HCT116 (cell line): ENCODE measurements around the gene WDHD1. TPM values are rescaled to one million over a fixed set of nuclear protein-coding genes. Genes with fewer than 3 reads are reported as not detected.
A peak's percentile ranks its signal among the peaks of the same experiment; 100 is the strongest.

Experiments
- ATAC-seq: fragments of 200-7000 bp; cut with Tn5 transposase; 2 replicates; pipeline ENCODE4 v1.9.1; 2020; ENCODE audit warnings: mild to moderate bottlenecking, moderate library complexity
- BruUV-seq: library from RNA; stranded (reverse); fragments of 400-500 nt; replicated peaks from 2 replicates; lab custom pipeline; 2021; lab: Mats Ljungman, UMichigan
- CTCF ChIA-PET: fragments of 300-600 bp; sonication (Branson Sonifier 250); formaldehyde crosslinking; loops from one replicate; lab custom pipeline; 2021; ENCODE audit warnings: antibody characterized with exemption; lab: Charles Lee
- POLR2A ChIA-PET: fragments of 300-600, 350-600 bp; sonication (Branson Sonifier 250); formaldehyde crosslinking; loops from one replicate; lab custom pipeline; 2021; ENCODE audit warnings: antibody characterized with exemption; lab: Charles Lee
- RAD21 ChIA-PET, 2 experiments: fragments of 300-600 bp; sonication (Branson Sonifier 250); formaldehyde crosslinking; loops; one replicate each; lab custom pipeline; 2023; ENCODE audit warnings: low total read pairs in 2 of 2; ENCODE audit not compliant: uncharacterized antibody in 2 of 2, unreplicated experiment in 2 of 2, low non-redundant PET in 1 of 2; lab: Charles Lee
- DNase-seq: peaks from one replicate; pipeline ENCODE4 v3.0.0-alpha.2; 2010; ENCODE audit warnings: low read depth, low spot score
- H2AFZ ChIP-seq: fragments of 200-600 bp; shearing (Covaris generic), sonication (generic); 2 replicates; pipeline ENCODE4 v1.6.1; 2017; ENCODE audit warnings: low read depth, mixed run types, mixed read lengths, antibody characterized with exemption, low read length; ENCODE audit not compliant: poor library complexity, severe bottlenecking
- H3K27ac ChIP-seq: 2 replicates; pipeline ENCODE4 v1.5.1; 2012; ENCODE audit warnings: low read depth, low read length
- H3K27me3 ChIP-seq: fragments of 200-600 bp; sonication (generic); 2 replicates; pipeline ENCODE4 v1.6.1; 2016; ENCODE audit warnings: mixed run types, low read length, mixed read lengths; ENCODE audit not compliant: insufficient read depth
- H3K36me3 ChIP-seq, 2 experiments: fragments of 200-500 bp in 1 of 2; fragments of 200-600 bp in 1 of 2; sonication (Bioruptor generic) in 1 of 2; sonication (generic) in 1 of 2; 2 replicates each; pipeline versions ENCODE4 v1.5.1 to v1.6.1; 2014 to 2016; ENCODE audit warnings: low read length in 2 of 2, inconsistent platforms in 1 of 2, mixed read lengths in 1 of 2, mixed run types in 1 of 2; ENCODE audit not compliant: insufficient read depth in 2 of 2, control insufficient read depth in 1 of 2
- H3K4me1 ChIP-seq, 2 experiments: fragments of 200-600 bp in 1 of 2; sonication (generic) in 1 of 2; 2 replicates each; pipeline versions ENCODE4 v1.5.1 to v1.6.1; 2012 to 2017; ENCODE audit warnings: low read length in 2 of 2, inconsistent platforms in 1 of 2, mild to moderate bottlenecking in 1 of 2, mixed read lengths in 1 of 2, mixed run types in 1 of 2, moderate library complexity in 1 of 2; ENCODE audit not compliant: insufficient read depth in 2 of 2, control insufficient read depth in 1 of 2
- H3K4me2 ChIP-seq: fragments of 200-600 bp; sonication (generic); 2 replicates; pipeline ENCODE4 v1.6.1; 2017; ENCODE audit warnings: mixed run types, low read length, mixed read lengths
- H3K4me3 ChIP-seq, 2 experiments: fragments of 200-600 bp in 1 of 2; sonication (generic) in 1 of 2; replicated peaks in 1 of 2; 2 replicates each; pipeline ENCODE4 v1.5.1; 2011 to 2016; ENCODE audit warnings: low read length in 2 of 2, control low read depth in 1 of 2, low read depth in 1 of 2, mild to moderate bottlenecking in 1 of 2, mixed read lengths in 1 of 2, mixed run types in 1 of 2
- H3K79me2 ChIP-seq: fragments of 200-600 bp; sonication (generic); 2 replicates; pipeline ENCODE4 v1.6.1; 2017; ENCODE audit warnings: mild to moderate bottlenecking, mixed run types, low read length, moderate library complexity, mixed read lengths; ENCODE audit not compliant: insufficient read depth
- H3K9ac ChIP-seq: fragments of 200-600 bp; sonication (generic); 2 replicates; pipeline ENCODE4 v1.6.1; 2016; ENCODE audit warnings: low read length, mixed read lengths
- H3K9me2 ChIP-seq: fragments of 200-600 bp; sonication (generic), shearing (Covaris generic); 2 replicates; pipeline ENCODE4 v1.6.1; 2017; ENCODE audit warnings: mixed run types, mild to moderate bottlenecking, moderate library complexity; ENCODE audit not compliant: insufficient read depth
- H3K9me3 ChIP-seq, 2 experiments: fragments of 200-500 bp in 1 of 2; fragments of 200-600 bp in 1 of 2; sonication (Bioruptor generic) in 1 of 2; sonication (generic) in 1 of 2; 2 replicates each; pipeline ENCODE4 v1.6.1; 2014 to 2017; ENCODE audit warnings: low read length in 2 of 2, mixed read lengths in 2 of 2, inconsistent platforms in 1 of 2, low read depth in 1 of 2, mild to moderate bottlenecking in 1 of 2, mixed run types in 1 of 2, moderate library complexity in 1 of 2; ENCODE audit not compliant: control insufficient read depth in 1 of 2, insufficient read depth in 1 of 2
- H4K20me1 ChIP-seq: fragments of 200-600 bp; sonication (generic), shearing (Covaris generic); 2 replicates; pipeline ENCODE4 v1.6.1; 2017; ENCODE audit warnings: mixed run types, mild to moderate bottlenecking, moderate library complexity; ENCODE audit not compliant: insufficient read depth
- CEBPB ChIP-seq: IDR thresholded peaks from 2 replicates; pipeline ENCODE4 v1.6.1; 2012; ENCODE audit warnings: low read depth
- CTCF ChIP-seq, 3 experiments: fragments of 200-600 bp in 1 of 3; sonication (generic) in 1 of 3; IDR thresholded peaks in 2 of 3; conservative IDR thresholded peaks in 1 of 3; 2 replicates each; pipeline ENCODE4 v1.5.1; 2012 to 2017; ENCODE audit warnings: low read depth in 2 of 3, low read length in 2 of 3, antibody characterized with exemption in 1 of 3, borderline replicate concordance in 1 of 3, control low read depth in 1 of 3, mild to moderate bottlenecking in 1 of 3, mixed read lengths in 1 of 3, mixed run types in 1 of 3, moderate library complexity in 1 of 3; ENCODE audit not compliant: insufficient read depth in 1 of 3
- RAD21 ChIP-seq: IDR thresholded peaks from 2 replicates; pipeline ENCODE4 v1.6.1; 2012; ENCODE audit warnings: low read depth, mild to moderate bottlenecking
- SIN3A ChIP-seq: IDR thresholded peaks from 2 replicates; pipeline ENCODE4 v1.6.1; 2012; ENCODE audit warnings: low read depth
- intact Hi-C: fragments of 100-400 bp; cut with micrococcal nuclease; formaldehyde crosslinking; loops from 2 replicates; pipeline ENCODE4 v1.10.0; 2022
- total RNA-seq: library from RNA; stranded (reverse); gene quantifications from one replicate; pipeline ENCODE4 v1.2.1, GENCODE V29; 2021; ENCODE audit not compliant: unreplicated experiment

Gene WDHD1
- total RNA-seq, 1 experiment from 2014 or later: 44.3 TPM

- DNase-seq (no peak), ATAC-seq (no peak)
- H3K4me1 ChIP-seq: no peaks in the 10 kb centered on the region
- H3K4me3 ChIP-seq: no peak overlapping the region
- intact Hi-C loops: no loop called here
- H3K79me2 ChIP-seq: no peaks in the 10 kb centered on the region
- ChIA-PET POLR2A (no interaction called here), RAD21 (no interaction called here), CTCF (interaction anchor here (0.6 to 1.2 kb wide), 4 partner anchors 9 to 418 kb away, joined by 3 to 4 read pairs (median 4); no protein-coding TSS in a partner anchor)
- no peak overlapping the region for H3K4me2 ChIP-seq
- no peaks in the 10 kb centered on the region for H3K9me3 ChIP-seq
- no peak overlapping the region for H3K27ac ChIP-seq
- H3K36me3 ChIP-seq: peaks cover 9 to 19% of the 10 kb centered on the region in 2 experiments
- no TSS peak for BruUV-seq
- TF ChIP-seq CTCF (IDR thresholded peaks at IDR 0.05 in 2 of 3, conservative IDR thresholded peaks at IDR 0.05 in 1 of 3; ENCODE audit: borderline replicate concordance in 1 of 3, insufficient read depth in 1 of 3, low read depth in 2 of 3, low read length in 2 of 3): peak in 1 of 3 experiments; percentile 29; a peak in 2 of 6 replicates
- TF ChIP-seq SIN3A: no peak
- no peak overlapping the region for H2AFZ ChIP-seq
- H3K27me3 ChIP-seq: no peaks in the 10 kb centered on the region
- H4K20me1 ChIP-seq: no peaks in the 10 kb centered on the region
- H3K9me2 ChIP-seq: no peaks in the 10 kb centered on the region
- no peak overlapping the region for H3K9ac ChIP-seq
Measured at GRCh38 chr14:54981698-54982097, 45.2 kb downstream of the WDHD1 start.

DNA sequence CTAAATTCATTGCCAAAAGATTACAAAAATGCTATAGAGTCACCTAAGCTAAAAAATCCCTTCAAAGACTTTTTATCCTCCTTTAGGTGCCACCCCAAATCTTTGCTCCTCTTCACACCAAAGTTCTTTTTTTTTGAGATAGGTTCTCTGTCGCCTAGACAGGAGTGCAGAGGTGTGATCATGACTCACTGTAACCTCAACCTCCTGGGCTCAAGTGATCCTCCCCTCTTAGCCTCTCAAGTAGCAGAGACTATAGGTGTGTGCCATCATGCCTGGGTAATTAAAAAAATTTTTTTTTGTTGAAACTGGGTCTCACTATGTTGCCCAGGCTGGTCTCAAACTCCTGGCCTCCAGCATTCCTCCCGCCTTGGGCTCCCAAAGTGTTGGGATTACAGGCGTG is 47.9 kb downstream of the WDHD1 start:
- ChIA-PET POLR2A (no interaction called here), CTCF (no interaction called here)

More for the DNA sequence above, 47.9 kb downstream of the WDHD1 start:
- BruUV-seq: no TSS peak
- Histone ChIP-seq H3K4me2 (no peak overlapping the region), H3K9me2 (no peaks in the 10 kb centered on the region), H4K20me1 (no peaks in the 10 kb centered on the region), H3K27ac (no peak overlapping the region), H3K36me3 (peaks cover 4 to 24% of the 10 kb centered on the region in 2 experiments), H3K4me3 (no peak overlapping the region)
- no peak for ATAC-seq
- no peak for TF ChIP-seq CEBPB
- no peak for TF ChIP-seq RAD21
- TF ChIP-seq, all 23 proteins: peak for 0
- H3K4me1 ChIP-seq: no peaks in the 10 kb centered on the region
- no peaks in the 10 kb centered on the region for H3K9me3 ChIP-seq
- no peaks in the 10 kb centered on the region for H3K27me3 ChIP-seq
- H3K9ac ChIP-seq: no peak overlapping the region
- no peaks in the 10 kb centered on the region for H3K79me2 ChIP-seq
- RAD21 ChIA-PET: no interaction called here
- intact Hi-C loops: no loop called here
- H2AFZ ChIP-seq: no peak overlapping the region
- DNase-seq: no peak
